ENCODE data around the gene ROCK2. TPM values are rescaled to one million over a fixed set of nuclear protein-coding genes. Genes with fewer than 3 reads are reported as not detected.

Gene ROCK2
- polyA plus RNA-seq, 1 donor (not counting 4 experiments of a cell fraction or from before 2014, with no cell fraction given) = 12.6 TPM

- no peak overlapping the region for H3K4me3 ChIP-seq (ENCODE audit: control insufficient read depth in 2 of 3, extremely low read depth in 1 of 3, insufficient read depth in 2 of 3, low read depth in 1 of 3, low read length in 3 of 3)
- peaks cover 3% of the 10 kb centered on the region for H3K4me1 ChIP-seq (ENCODE audit: control insufficient read depth, extremely low read depth, insufficient read depth, low read length)
- DNase-seq (ENCODE audit: low read depth, low spot score) (no peak), FAIRE-seq (no peak)
- TF ChIP-seq CTCF (optimal IDR thresholded peaks at IDR 0.05 in 1 of 3, IDR thresholded peaks at IDR 0.05 in 1 of 3, conservative IDR thresholded peaks at IDR 0.05 in 1 of 3; ENCODE audit: extremely low read depth in 1 of 3, insufficient read depth in 2 of 3, low read length in 3 of 3) (no peak), EZH2 (IDR thresholded peaks at IDR 0.05; ENCODE audit: low read length) (no peak)
- H3K9me1 ChIP-seq (ENCODE audit: control insufficient read depth, extremely low read depth, insufficient read depth, low read length) = no peaks in the 10 kb centered on the region
- H3K9me3 ChIP-seq (ENCODE audit: control insufficient read depth, low read depth, low read length) = no peaks in the 10 kb centered on the region
- H3K9ac ChIP-seq (ENCODE audit: control insufficient read depth, extremely low read depth, insufficient read depth, low read length) = no peak overlapping the region
- dilution Hi-C loops (cut with MboI; ENCODE audit: extremely low pct_ligation_motif_present, low sequenced_read_pairs) = no loop called here
- no peak overlapping the region for H3K4me2 ChIP-seq (ENCODE audit: control insufficient read depth, extremely low read depth, insufficient read depth, low read depth, low read length)
- no peaks in the 10 kb centered on the region for H4K20me1 ChIP-seq (ENCODE audit: control insufficient read depth, extremely low read depth, insufficient read depth, low read length)
- H2AFZ ChIP-seq (ENCODE audit: control insufficient read depth, low read length) = no peak overlapping the region
- H3K36me3 ChIP-seq (ENCODE audit: control insufficient read depth in 2 of 2, extremely low read depth in 1 of 2, insufficient read depth in 2 of 2, low read length in 2 of 2) = peaks cover 0 to 4% of the 10 kb centered on the region in 2 experiments
- no peaks in the 10 kb centered on the region for H3K79me2 ChIP-seq (ENCODE audit: control insufficient read depth, insufficient read depth, low read length)
- H3K27ac ChIP-seq (ENCODE audit: control insufficient read depth, insufficient read depth, low read length) = no peak overlapping the region
- no peaks in the 10 kb centered on the region for H3K27me3 ChIP-seq (ENCODE audit: control insufficient read depth, extremely low read depth, insufficient read depth, low read length)
Observed at GRCh38 chr2:11180653-11181052, 163.8 kb downstream of the ROCK2 start.

- TF ChIP-seq EZH2 (IDR thresholded peaks at IDR 0.05; ENCODE audit: low read length) (no peak), CTCF (optimal IDR thresholded peaks at IDR 0.05 in 1 of 3, IDR thresholded peaks at IDR 0.05 in 1 of 3, conservative IDR thresholded peaks at IDR 0.05 in 1 of 3; ENCODE audit: extremely low read depth in 1 of 3, insufficient read depth in 2 of 3, low read length in 3 of 3) (no peak)
- dilution Hi-C loops (cut with MboI; ENCODE audit: extremely low pct_ligation_motif_present, low sequenced_read_pairs) = no loop called here
- peaks cover 8% of the 10 kb centered on the region for H3K4me1 ChIP-seq (ENCODE audit: control insufficient read depth, extremely low read depth, insufficient read depth, low read length)
- no peaks in the 10 kb centered on the region for H3K27me3 ChIP-seq (ENCODE audit: control insufficient read depth, extremely low read depth, insufficient read depth, low read length)
- no peak for DNase-seq (ENCODE audit: low read depth, low spot score)
- no peak overlapping the region for H3K9ac ChIP-seq (ENCODE audit: control insufficient read depth, extremely low read depth, insufficient read depth, low read length)
- no peak for FAIRE-seq
- H3K27ac ChIP-seq (ENCODE audit: control insufficient read depth, insufficient read depth, low read length) = no peak overlapping the region
- peaks cover 0 to 4% of the 10 kb centered on the region in 2 experiments for H3K36me3 ChIP-seq (ENCODE audit: control insufficient read depth in 2 of 2, extremely low read depth in 1 of 2, insufficient read depth in 2 of 2, low read length in 2 of 2)
- no peak overlapping the region for H2AFZ ChIP-seq (ENCODE audit: control insufficient read depth, low read length)
- no peaks in the 10 kb centered on the region for H4K20me1 ChIP-seq (ENCODE audit: control insufficient read depth, extremely low read depth, insufficient read depth, low read length)
- no peak overlapping the region for H3K4me3 ChIP-seq (ENCODE audit: control insufficient read depth in 2 of 3, extremely low read depth in 1 of 3, insufficient read depth in 2 of 3, low read depth in 1 of 3, low read length in 3 of 3)
- H3K4me2 ChIP-seq (ENCODE audit: control insufficient read depth, extremely low read depth, insufficient read depth, low read depth, low read length) = no peak overlapping the region
- H3K9me1 ChIP-seq (ENCODE audit: control insufficient read depth, extremely low read depth, insufficient read depth, low read length) = no peaks in the 10 kb centered on the region
- no peaks in the 10 kb centered on the region for H3K9me3 ChIP-seq (ENCODE audit: control insufficient read depth, low read depth, low read length)
- H3K79me2 ChIP-seq (ENCODE audit: control insufficient read depth, insufficient read depth, low read length) = no peaks in the 10 kb centered on the region
Observed at GRCh38 chr2:11179899-11180298, 164.5 kb downstream of the ROCK2 start.
